Frontal cortex (tissue), 4 donors: ENCODE measurements around the gene ADAMTSL2. TPM values are rescaled to one million over a fixed set of nuclear protein-coding genes. Genes with fewer than 3 reads are reported as not detected.

Source experiments
- DNase-seq, 2 donors: peaks; one replicate each; pipeline ENCODE4 v3.0.0; 2012; ENCODE audit warnings: low spot score in 2 of 2
- FAIRE-seq: peaks from 2 replicates; lab custom pipeline; 2012; peaks lifted over from hg19 to GRCh38; lab: Jason Lieb, UNC
- total RNA-seq: library from RNA; depleted of rRNA; stranded (reverse); fragments of >200 nt; gene quantifications from one replicate; pipeline ENCODE4 v1.2.3, GENCODE V29; 2014
- donor health status: control.
- donor health status: control.
- donor health status: control.

The ADAMTSL2 gene
- total RNA-seq, 1 donor from 2014 or later, result 2.4 TPM

DNA sequence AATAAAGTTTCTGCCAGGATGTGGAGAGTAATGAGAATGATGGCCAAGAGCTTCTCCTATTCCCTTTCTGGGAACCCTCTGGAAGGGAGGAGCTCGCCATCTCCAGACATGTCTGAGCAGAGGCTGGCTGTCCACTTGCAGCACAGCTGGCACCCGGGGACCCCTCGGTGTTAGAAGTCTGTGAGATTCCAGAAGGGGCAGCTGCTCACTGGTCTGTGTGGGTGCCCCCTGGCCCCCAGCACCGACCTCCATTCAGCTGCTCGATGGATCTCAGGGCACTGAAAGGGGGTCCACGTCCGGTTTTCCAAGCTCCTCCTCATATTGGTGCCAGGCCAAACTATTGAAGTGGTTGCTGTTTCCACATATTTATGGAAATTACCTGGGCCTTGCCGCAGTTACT, 78.3 kb downstream of the ADAMTSL2 start:
- DNase-seq (no peak), FAIRE-seq (no peak)

DNA sequence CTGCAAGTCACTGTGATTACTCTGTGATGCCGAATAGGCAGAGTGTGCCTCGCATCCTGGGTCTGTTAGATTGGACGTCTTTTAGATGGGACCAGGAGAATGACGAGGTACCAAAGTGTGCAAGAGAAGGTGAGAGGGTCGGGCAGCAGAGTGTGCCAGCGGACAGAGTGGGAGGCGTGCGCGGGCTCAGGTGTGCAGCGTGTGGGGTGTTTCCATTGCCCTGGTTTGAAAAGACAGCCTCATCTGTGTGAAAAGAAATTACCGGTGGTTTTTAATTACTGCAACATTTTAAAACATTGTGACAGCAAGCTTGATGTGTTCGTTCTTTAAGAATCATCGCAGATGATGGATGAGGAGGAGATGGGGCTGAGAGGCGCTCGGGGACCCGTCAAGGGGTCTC, 78.9 kb downstream of the ADAMTSL2 start:
- FAIRE-seq, result no peak
- no peak for DNase-seq

DNA sequence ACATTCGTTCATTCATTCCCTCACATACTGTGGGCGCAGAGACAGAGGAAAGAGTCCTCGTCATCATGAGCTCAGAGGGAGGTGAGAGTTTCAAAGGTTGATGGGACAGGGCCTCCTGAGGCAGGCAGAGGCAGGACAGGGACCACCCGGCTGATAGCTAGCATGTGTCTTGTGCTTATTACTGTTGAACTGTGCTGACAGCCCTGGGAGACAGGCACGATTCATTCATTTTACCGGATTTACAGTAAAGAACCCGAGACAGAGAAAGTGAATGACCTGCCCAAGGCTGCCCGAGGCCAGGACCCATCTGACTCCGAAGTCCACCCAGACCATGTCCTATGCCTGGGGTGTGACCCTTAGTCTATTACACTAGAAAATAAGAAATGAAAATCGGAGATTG, 79.6 kb downstream of the ADAMTSL2 start:
- FAIRE-seq (no peak), DNase-seq (no peak)

DNA sequence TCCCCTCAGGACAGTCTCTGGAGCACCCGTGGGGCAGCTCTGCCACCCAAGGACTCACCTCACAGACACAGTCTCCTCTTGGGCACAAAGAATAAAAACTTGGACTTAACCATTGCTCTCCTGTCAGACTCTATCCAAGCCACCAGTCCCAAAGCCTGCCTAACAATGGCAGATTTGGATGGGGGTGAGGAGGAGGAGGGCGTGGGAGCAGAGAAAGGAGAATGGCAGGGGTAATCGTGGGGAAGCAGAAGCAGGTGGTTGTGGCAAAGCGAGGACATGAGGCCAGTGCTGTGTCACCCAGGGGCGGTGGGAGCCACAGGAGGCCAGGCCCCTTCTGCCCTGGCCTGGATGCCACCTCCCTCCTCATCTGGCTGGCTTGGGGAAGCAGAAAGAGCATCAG, 80.2 kb downstream of the ADAMTSL2 start:
- no peak for DNase-seq
- FAIRE-seq, result no peak

DNA sequence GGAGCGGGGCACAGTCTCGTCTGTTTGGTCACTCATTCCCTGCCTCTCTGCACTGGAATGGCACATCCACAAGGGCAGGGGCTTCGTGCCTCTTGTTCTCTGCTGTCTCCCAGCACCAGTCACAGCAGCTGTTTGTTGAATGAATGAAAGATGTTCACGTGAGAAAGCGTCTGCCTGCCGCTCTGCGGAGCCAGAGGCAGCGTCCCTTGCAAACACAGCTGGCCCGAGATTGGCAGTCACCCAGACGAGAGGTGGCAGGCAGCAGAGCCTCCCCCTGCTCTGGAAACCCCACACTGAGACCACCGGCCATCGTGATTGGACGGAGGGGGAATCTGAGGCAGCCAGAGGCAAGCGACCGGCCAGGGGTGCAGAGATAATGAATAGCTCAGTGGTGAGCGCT, 80.7 kb downstream of the ADAMTSL2 start:
- DNase-seq, result no peak
- FAIRE-seq, result no peak

DNA sequence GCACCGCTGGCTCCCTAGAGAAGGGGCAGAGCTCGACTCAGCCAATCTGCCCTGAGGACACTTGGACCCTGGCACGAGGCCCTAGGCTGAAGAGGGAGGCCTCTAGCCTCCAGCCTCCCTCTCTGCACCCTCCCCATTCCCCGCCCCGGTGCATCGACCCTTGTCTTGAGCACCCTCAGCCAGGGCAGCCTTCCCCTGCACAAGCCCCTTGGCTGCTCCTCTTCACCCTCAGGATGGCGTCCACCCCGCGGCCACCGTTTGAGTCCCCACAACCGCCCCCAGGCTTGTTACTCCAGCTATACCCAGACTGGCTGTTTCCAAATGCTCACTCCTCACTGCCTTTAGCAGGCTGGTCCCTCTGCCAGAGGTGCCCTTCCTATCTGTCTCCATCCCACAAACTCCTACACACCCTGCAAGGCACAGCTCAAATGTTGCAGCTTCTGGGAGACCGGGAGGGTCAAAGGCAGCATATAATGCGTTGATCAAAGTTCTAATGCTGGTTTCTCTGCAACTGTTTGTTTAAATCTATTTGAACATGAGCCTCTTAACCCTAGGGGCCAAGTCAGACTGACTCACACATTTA, 81.2 kb downstream of the ADAMTSL2 start:
- DNase-seq (no peak), FAIRE-seq (no peak)

DNA sequence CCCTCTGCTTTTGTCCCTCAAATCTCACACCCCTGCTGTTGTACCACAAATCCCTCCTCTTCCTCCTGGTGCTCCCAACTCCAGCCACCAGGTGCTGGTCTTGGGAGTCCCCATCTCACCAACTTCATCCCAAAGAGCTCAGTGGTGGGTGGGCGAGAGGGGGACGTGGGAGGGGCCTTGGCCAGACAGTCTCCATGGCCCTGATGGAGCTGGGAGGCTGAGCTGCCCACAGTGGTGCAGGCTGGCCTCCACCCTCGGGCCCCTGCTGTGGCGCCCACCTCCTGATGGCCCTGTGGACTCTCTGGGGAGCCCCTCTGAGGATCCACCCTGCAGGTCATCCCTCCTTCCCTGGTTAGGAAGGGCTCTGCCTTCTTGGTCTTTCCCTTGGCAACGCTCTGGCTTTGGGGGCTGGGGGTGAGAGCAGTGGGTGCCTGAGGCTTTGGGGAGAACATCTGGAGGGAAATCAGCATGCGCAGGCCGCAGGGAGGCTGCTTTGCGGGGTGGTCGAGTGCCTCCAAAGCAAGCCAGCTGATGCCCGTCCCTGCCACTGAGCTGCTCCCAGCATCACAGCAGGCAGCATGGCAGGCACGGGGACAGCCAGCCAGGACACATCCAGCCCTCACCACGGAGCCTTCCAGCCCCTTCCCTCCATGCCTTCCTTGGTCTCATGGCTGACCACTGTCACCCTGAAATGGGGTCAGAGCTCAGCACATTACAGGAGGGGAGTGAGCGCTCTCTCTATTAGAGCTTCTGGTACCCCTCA, 82.3 kb downstream of the ADAMTSL2 start:
- no peak for FAIRE-seq
- DNase-seq, result no peak

DNA sequence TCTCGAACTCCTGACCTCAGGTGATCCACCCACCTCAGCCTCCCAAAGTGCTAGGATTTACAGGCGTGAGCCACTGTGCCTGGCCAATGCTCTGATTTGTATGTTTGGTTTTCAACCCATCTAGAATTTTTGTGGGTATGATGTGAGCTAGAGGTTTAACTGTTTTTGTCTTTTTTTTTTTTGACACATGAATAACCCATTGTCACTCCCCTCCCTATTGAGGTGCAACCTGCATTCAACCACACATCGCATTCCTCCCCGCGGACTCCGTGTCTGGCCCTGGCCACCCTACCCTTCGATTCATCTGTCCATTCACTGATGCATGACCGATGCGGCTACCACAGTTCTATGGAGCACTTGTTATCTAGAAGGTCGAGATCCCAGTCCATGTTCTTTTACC, 84.2 kb downstream of the ADAMTSL2 start:
- no peak for FAIRE-seq

DNA sequence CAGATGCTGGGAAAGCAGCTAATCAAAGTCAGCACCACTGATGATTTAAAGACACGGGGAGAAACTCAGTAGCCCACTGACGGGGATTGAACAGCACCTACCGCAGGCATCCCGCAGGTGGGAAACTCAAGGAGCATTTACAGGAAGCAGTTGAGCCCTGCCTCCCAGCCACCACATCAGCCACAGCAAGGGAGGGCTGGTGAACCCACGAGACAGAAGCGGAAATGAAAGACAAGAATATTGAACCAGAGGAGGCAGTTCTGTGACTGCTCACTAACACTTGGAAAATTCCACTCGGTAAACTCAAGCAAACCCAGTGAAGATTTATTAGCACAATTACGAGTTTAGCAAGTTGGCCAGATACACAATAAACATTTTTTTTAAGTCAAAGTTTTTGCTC, 85.3 kb downstream of the ADAMTSL2 start:
- DNase-seq (no peak), FAIRE-seq (no peak)

More for the DNA sequence above, 84.2 kb downstream of the ADAMTSL2 start:
- no peak for DNase-seq

DNA sequence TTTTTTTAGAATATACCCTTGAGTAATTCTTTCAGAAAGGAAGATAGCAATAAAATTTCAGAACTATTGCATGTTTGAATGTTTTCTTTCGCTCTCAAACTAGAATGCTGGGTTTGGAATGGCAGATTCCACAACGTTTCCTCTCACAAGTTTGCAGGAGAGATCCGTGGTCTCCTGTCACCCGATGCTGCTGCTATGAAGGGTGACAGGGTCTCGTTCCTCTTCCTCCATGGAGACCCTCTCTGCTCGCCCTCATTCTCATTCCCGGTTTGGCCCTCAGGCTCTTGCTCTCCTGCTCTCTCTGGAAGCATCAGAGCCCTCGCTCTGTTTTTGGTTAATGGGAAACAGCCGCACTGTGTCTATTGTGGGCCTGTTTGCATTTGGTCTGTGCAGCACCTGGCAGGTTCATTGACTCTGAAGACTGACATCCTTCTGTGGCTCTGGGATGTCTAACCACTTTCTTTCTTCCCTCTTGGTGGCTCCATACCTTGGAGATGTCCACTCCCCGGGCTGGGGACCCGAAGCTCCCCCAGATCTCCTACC, 87.3 kb downstream of the ADAMTSL2 start:
- DNase-seq (no peak), FAIRE-seq (no peak)

DNA sequence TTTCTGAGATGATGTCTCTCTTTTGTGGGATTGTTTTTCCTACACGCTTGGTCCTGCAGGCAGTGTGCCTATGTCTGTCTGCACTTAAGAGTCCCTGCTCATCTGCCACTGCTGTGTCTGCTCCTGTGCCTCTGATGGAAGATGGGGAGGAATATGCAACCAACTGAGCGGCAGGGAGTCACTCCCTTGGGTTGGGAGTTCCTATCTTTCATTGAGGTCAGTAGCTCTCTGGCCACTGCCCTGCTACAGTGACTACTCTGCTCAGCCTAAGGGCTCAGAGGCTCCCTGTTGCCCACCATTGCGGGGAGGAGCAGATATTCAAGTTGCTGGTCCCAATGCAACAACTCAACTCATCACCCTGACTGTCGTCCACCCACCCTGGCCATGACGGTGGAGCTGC, 88.1 kb downstream of the ADAMTSL2 start:
- no peak for FAIRE-seq
- DNase-seq, result no peak

Other genes starting within 250 kb of the ADAMTSL2 start
- gene SURF6, start 198.5 kb upstream of the ADAMTSL2 start, total RNA-seq, result 18.8 TPM
- gene MED22, start 186.6 kb upstream of the ADAMTSL2 start, total RNA-seq, result 15.1 TPM
- 1,196 TPM for gene RPL7A, start 186.5 kb upstream of the ADAMTSL2 start, total RNA-seq
- gene SURF1, start 178.2 kb upstream of the ADAMTSL2 start, total RNA-seq, result 13.9 TPM
- gene SURF2, start 178.2 kb upstream of the ADAMTSL2 start, total RNA-seq, result 17.1 TPM
- 91.3 TPM for gene SURF4, start 158.6 kb upstream of the ADAMTSL2 start, total RNA-seq
- 1.2 TPM for gene STKLD1, start 158.3 kb upstream of the ADAMTSL2 start, total RNA-seq
- gene REXO4, start 116.7 kb upstream of the ADAMTSL2 start, total RNA-seq, result 13.5 TPM
- 2.0 TPM for gene ADAMTS13, start 112.3 kb upstream of the ADAMTSL2 start, total RNA-seq
- 22.8 TPM for gene CACFD1, start 74.7 kb upstream of the ADAMTSL2 start, total RNA-seq
- 12.6 TPM for gene SLC2A6, start 55.6 kb upstream of the ADAMTSL2 start, total RNA-seq
- gene MYMK, start 9.7 kb upstream of the ADAMTSL2 start, total RNA-seq, result not detected
- 12.6 TPM for gene FAM163B, start 74.7 kb downstream of the ADAMTSL2 start, total RNA-seq
- under 0.01 TPM for gene DBH, start 101.7 kb downstream of the ADAMTSL2 start, total RNA-seq
- 1.6 TPM for gene SARDH, start 203.6 kb downstream of the ADAMTSL2 start, total RNA-seq